Activated CD4-positive, alpha-beta T cell treated with anti-CD3 and anti-CD28 coated beads, Interleukin-2, amount 50 U/mL, for 24 hours (primary cell): ENCODE measurements around the gene IL9R.
"Not testable (repeated sequence)": the region's sequence is repeated elsewhere in the genome, so short reads cannot be mapped to it uniquely, and the experiment has no call there.

Source experiments
- DNase-seq, 2 donors: peaks; one replicate each; pipeline ENCODE4 v3.0.0-alpha.2; 2020; ENCODE audit warnings: low read depth in 1 of 2, low spot score in 1 of 2

Gene IL9R

GRCh38 chrX:155998761-155999510 lies 1.4 kb downstream of the IL9R start:
- DNase-seq = no peak

- not testable (repeated sequence) for DNase-seq
Observed at GRCh38 chrX:155999751-156000150, 2.3 kb downstream of the IL9R start.

- no peak for DNase-seq
Observed at GRCh38 chrX:156000361-156000926, 2.9 kb downstream of the IL9R start.

- no peak for DNase-seq
Observed at GRCh38 chrX:156001001-156001666, 3.6 kb downstream of the IL9R start.

GRCh38 chrX:156001667-156002021 lies 4.1 kb downstream of the IL9R start:
- no peak for DNase-seq

- DNase-seq = no peak
Observed at GRCh38 chrX:156002507-156002906, 5.0 kb downstream of the IL9R start.

GRCh38 chrX:156003486-156004185 lies 6.1 kb downstream of the IL9R start:
- DNase-seq = no peak

GRCh38 chrX:156004256-156004655 lies 6.8 kb downstream of the IL9R start:
- DNase-seq = no peak

- DNase-seq = no peak
Observed at GRCh38 chrX:156004740-156005139, 7.2 kb downstream of the IL9R start.

GRCh38 chrX:156005144-156005543 lies 7.6 kb downstream of the IL9R start:
- DNase-seq = no peak

GRCh38 chrX:156006468-156006867 lies 9.0 kb downstream of the IL9R start:
- not testable (repeated sequence) for DNase-seq

- not testable (repeated sequence) for DNase-seq
Observed at GRCh38 chrX:156008379-156008778, 10.9 kb downstream of the IL9R start.

- DNase-seq = no peak
Observed at GRCh38 chrX:156008915-156009314, 11.4 kb downstream of the IL9R start.

GRCh38 chrX:156009691-156010090 lies 12.2 kb downstream of the IL9R start:
- not testable (repeated sequence) for DNase-seq

GRCh38 chrX:156013286-156013953 lies 15.9 kb downstream of the IL9R start:
- not testable (repeated sequence) for DNase-seq

GRCh38 chrX:156019846-156020245 lies 22.4 kb downstream of the IL9R start:
- not testable (repeated sequence) for DNase-seq

GRCh38 chrX:156023002-156023401 lies 25.5 kb downstream of the IL9R start:
- not testable (repeated sequence) for DNase-seq

- not testable (repeated sequence) for DNase-seq
Observed at GRCh38 chrX:156024949-156025492, 27.5 kb downstream of the IL9R start.

- not testable (repeated sequence) for DNase-seq
Observed at GRCh38 chrX:156028653-156029237, 31.2 kb downstream of the IL9R start.

GRCh38 chrX:156029296-156029695 lies 31.8 kb downstream of the IL9R start:
- DNase-seq = not testable (repeated sequence)
